Bronchial epithelial cell (primary cell): ENCODE measurements around the gene SLC25A11. TPM values are rescaled to one million over a fixed set of nuclear protein-coding genes. Genes with fewer than 3 reads are reported as not detected.
"Not testable (repeated sequence)": the region's sequence is repeated elsewhere in the genome, so short reads cannot be mapped to it uniquely, and the experiment has no call there.

Experiments used
- DNase-seq: peaks from one replicate; pipeline ENCODE4 v3.0.0-alpha.2; 2010; ENCODE audit warnings: low read depth
- FAIRE-seq: peaks from 2 replicates; lab custom pipeline; 2011; peaks lifted over from hg19 to GRCh38; lab: Jason Lieb, UNC
- H3K27me3 ChIP-seq: 2 replicates; pipeline ENCODE4 v1.5.1; 2011; ENCODE audit warnings: low read length; ENCODE audit not compliant: control insufficient read depth, insufficient read depth
- H3K36me3 ChIP-seq: 2 replicates; pipeline ENCODE4 v1.5.1; 2011; ENCODE audit warnings: low read length; ENCODE audit not compliant: control insufficient read depth, insufficient read depth
- H3K4me3 ChIP-seq: 2 replicates; pipeline ENCODE4 v1.5.1; 2011; ENCODE audit warnings: mild to moderate bottlenecking, low read depth, low read length, control low read depth
- CTCF ChIP-seq: IDR thresholded peaks from 2 replicates; pipeline ENCODE4 v1.5.1; 2011; ENCODE audit warnings: mild to moderate bottlenecking, moderate library complexity, low read length, control low read depth, inconsistent platforms; ENCODE audit not compliant: insufficient read depth, severe bottlenecking
- total RNA-seq: library from RNA; depleted of rRNA; stranded (reverse); fragments of >200 nt; gene quantifications from 2 replicates; pipeline ENCODE4 v1.2.1, GENCODE V29; 2014

SLC25A11 gene
- total RNA-seq, 1 donor from 2014 or later = 51.6 TPM

DNA sequence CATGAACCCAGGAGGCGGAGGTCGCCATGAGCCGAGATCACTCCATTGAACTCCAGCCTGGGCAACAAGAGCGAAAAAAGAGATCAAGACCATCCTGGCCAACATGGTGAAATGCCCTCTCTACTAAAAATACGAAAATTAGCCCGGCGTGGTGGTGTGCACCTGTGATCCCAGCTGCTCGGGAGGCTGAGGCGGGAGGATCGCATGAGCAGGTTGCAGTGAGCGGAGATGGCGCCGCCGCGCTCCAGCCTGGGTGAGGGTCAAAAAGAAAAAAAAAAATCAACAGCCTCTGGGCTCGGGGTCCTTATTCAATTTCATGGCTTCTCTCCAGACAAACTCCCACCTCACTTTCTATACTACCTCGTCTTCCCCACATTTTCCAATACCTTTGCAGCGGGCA is 11.0 kb downstream of the SLC25A11 start:
- FAIRE-seq (no peak), DNase-seq (no peak)

DNA sequence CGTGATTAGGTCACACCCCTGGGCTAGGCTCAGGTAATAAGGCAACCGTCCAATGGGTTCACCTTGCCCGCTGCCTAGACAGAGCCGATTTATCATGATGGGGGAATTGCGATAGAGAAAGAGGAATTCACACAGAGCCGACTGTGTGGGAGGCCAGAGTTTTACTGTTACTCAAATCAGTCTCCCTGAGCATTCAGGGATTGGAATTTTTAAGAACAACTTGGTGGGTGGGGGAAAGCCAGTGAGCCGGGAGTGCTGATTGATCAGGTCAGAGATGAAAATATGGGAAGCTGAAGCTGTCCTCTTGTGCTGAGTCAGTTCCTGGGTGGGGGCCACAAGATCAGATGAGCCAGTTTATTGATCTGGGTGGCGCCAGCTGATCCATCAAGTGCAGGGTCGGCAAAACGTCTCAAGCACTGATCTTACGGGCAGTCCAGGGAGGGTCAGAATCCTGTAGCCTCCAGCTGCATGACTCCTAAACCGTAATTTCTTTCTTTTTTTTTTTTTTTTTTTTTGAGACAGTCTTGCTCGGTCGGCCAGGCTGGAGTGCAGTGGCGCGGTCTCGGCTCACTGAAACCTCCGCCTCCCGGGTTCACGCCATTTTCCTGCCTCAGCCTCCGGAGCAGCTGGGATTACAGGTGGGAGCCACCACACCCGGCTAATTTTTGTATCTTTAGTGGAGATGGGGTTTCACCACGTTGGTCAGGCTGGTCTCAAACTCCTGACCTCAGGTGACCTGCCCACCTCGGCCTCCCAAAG is 13.1 kb downstream of the SLC25A11 start:
- DNase-seq, H3K36me3 ChIP-seq: not testable (repeated sequence)

More for the DNA sequence above, 11.0 kb downstream of the SLC25A11 start:
- H3K4me3 ChIP-seq = no peak overlapping the region
- no peaks in the 10 kb centered on the region for H3K36me3 ChIP-seq
- H3K27me3 ChIP-seq = no peaks in the 10 kb centered on the region
- TF ChIP-seq CTCF = no peak

GRCh38 chr17:4921320-4921719 is 18.5 kb downstream of the SLC25A11 start:
- no peak for TF ChIP-seq CTCF
- FAIRE-seq = no peak

More for the DNA sequence above, 13.1 kb downstream of the SLC25A11 start:
- not testable (repeated sequence) for H3K4me3 ChIP-seq, FAIRE-seq, H3K27me3 ChIP-seq

DNA sequence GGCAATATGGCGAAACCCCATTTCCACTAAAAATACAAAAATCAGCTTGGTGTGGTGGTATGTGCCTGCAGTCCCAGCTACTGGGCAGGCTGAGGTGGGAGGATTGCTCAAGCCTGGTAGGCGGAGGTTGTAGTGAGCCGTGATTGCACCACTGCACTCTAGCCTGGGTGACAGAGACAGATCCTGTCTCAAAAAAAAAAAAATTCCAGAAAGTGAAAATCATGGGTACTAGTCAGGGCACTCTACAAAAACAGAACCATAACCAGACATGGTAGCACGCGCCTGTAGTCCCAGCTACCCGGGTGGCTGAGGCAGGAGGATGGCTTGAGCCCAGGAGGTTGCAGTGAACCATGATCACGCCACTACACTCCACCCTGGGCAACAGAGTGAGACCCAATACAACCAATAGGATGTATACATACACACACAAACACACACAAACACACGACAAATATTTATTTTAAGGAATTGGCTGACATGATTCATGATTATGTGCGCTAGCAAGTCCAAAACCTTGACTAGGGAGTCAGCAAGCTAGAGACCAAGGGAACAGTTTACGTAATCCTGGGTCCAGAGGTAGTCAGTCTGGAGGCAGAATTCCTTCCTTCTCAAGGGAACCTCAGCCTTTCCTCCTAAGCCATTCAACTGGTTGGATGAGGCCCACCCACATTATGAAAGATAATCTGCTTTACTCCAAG is 19.3 kb downstream of the SLC25A11 start:
- DNase-seq (peak; percentile 71), FAIRE-seq (peak; percentile 66)
- TF ChIP-seq CTCF = no peak
- H3K4me3 ChIP-seq = no peak overlapping the region
- no peaks in the 10 kb centered on the region for H3K36me3 ChIP-seq
- no peaks in the 10 kb centered on the region for H3K27me3 ChIP-seq

More at GRCh38 chr17:4921320-4921719, 18.5 kb downstream of the SLC25A11 start:
- DNase-seq = no peak
- no peak overlapping the region for H3K4me3 ChIP-seq
- H3K36me3 ChIP-seq = no peaks in the 10 kb centered on the region
- H3K27me3 ChIP-seq = no peaks in the 10 kb centered on the region

DNA sequence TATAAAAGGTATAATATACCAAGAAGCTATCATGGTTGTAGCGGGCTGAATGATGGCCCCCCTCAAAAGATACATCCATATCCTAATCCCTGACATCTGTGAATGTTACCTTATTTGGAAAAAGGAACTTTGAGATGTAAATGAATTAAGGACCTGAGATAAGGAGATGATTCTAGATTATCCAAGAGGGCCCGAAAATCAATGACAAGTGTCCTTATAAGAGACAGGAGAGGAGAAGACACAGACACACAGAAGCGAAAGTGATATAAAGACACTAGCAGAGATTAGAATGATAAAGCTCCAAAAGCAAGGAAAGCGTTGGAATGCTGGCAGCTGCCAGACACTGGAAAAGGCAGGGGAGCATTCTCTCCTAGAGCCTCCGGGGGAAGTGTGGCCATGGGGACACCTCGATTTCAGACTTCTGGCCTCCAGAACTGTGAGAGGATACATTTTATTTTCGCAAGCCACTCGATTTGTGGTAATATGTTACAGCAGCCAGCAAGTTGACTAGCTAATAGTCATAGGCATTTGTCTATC is 20.3 kb downstream of the SLC25A11 start:
- DNase-seq = no peak
- FAIRE-seq = no peak
- TF ChIP-seq CTCF = no peak
- no peaks in the 10 kb centered on the region for H3K36me3 ChIP-seq
- no peak overlapping the region for H3K4me3 ChIP-seq
- H3K27me3 ChIP-seq = no peaks in the 10 kb centered on the region

DNA sequence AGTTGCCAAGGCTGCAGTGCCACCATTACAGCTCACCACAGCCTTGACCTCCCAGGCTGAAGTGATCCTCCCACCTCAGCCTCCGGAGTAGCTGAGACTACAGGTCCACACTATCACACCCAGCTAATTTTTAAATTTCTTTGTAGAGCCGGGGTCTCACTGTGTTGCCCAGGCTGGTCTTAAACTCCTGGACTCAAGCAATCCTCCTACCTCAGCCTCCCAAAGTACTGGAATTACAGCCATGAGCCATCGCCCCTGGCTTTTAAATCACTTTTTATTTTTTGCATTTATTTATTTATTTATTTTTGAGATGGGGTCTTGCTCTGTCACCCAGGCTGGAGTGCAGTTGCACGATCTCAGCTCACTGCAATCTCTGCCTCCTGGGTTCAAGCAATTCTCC is 25.3 kb downstream of the SLC25A11 start:
- H3K4me3 ChIP-seq, DNase-seq, H3K27me3 ChIP-seq, H3K36me3 ChIP-seq, FAIRE-seq: not testable (repeated sequence)
